ENCODE data around the gene TMEM208.

- TF ChIP-seq TCF12 (IDR thresholded peaks at IDR 0.05) (no peak), TCF12 (CRISPR knock-in tag; IDR thresholded peaks at IDR 0.05) (no peak), MEIS2 (CRISPR knock-in tag; IDR thresholded peaks at IDR 0.05) (no peak)
Measured at GRCh38 chr16:67199808-67200198, 27.1 kb upstream of the TMEM208 start.

All from HepG2 (cell line).